ENCODE results near the gene IL6ST.

IL6ST gene

DNA sequence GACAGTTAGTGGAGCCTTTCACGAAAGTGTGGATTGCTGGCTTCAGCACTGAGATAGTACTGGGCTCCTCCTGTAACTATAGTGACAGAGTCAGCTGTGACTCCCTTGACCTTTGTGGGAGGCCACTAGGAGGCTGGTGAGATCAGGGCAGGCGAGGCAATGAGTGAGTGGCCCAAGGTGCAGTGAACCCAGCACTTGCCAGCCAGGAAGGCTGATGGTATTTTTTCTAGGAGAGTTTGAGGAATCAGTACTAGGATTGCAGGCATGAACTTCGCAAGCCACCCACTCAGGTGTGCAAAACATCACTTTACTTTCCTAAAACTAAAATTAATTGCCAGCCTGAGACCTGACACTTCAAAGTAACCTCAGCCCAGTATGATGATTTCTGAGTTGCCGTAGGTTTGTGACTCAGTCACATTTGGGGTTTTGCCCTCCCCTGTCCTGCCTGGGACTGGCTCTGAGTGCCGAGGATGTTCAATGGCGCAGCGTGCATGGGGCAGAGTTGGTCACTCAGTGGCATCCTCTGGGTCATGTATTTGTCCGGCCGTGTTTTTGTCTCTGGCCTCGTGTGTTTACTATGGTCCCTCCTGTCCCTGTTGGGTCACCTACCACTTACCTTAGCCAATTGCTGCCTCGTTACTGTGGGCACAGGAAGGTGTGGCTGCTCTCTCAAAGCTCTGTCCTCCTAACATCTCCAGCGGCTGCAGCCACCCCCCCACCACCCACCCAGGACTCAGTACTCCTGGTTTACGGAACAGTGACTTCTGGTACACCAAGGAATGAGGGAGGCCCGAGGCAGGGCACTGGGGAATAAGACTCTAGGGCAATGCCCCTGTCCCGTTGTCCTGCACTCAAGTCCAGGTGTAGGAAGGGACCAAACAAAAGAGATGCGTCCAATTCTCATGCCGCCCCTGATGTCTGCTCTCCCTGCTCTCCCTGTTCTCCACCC, 76.4 kb downstream of the IL6ST start:
- DNase-seq (ENCODE audit: low spot score): no peak

DNA sequence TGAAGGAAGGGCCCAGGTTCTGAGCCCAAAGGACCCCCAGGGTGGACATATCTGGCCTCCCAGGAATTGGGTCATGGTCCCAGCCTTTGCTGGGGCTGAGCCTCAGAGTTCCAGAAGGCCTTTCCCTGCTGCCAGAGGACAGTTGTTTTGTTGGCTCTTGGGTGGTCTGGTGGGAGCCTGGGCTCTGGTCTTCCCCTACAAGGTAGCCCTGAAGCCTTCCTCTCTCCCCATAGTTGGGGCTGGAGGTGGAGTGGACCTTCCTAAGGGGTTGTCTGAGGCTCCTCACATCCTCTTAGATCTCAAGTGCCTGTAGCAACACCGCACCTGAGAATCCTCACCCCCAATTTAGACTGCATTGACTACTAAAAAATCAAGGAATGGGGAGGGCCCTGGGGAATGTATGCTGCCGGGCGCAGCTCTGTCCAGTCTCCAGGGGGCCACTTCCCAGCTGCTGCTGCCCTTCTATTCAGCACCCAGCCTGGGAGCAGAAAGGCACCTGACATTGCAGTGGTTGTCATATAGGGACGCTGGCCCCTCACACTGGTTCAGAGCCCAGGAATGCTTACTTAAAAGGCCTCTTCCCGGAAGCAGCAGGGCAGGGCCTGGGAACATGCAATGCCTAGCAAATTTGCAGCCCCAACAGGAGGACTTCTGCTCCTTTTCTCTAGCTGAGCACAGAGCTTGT, 77.2 kb downstream of the IL6ST start:
- no peak for DNase-seq (ENCODE audit: low spot score)

DNA sequence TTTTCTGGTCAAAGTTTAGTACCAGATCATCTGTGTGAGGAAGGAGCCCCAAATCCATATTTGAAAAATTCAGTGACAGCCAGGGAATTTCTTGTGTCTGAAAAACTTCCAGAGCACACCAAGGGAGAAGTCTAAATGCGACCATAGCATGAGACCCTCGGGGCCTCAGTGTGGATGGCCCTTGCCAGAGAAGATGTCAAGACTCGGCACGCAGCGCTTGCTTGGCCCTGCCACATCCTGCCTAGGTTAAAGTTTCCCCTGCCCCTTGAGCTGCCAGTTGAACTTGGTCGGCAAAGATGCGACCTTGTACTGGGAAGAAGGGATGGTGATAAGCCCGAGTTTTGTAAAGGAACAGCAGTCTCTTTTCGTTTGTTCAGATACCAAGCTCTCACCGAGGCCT, 77.8 kb downstream of the IL6ST start:
- no peak for DNase-seq (ENCODE audit: low spot score)

DNA sequence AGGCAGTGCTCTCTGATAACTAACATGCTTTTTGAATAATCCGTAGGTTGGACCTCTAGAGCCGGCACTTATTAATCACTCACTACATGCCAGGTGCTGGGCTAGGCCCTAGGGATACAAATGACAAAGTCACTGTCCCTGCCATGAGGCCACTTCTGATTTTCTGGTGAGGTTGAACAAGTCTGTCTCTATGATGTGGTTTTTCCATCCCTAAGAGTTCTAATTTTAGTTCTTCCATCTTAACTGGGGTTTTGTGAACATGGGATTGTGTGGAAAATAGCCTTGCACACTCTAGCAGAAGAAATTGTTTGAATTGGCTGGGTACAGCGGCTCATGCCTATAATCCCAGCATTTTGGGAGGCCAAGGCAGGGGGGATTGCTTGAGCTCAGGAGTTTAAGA, 79.0 kb downstream of the IL6ST start:
- no peak for DNase-seq (ENCODE audit: low spot score)

DNA sequence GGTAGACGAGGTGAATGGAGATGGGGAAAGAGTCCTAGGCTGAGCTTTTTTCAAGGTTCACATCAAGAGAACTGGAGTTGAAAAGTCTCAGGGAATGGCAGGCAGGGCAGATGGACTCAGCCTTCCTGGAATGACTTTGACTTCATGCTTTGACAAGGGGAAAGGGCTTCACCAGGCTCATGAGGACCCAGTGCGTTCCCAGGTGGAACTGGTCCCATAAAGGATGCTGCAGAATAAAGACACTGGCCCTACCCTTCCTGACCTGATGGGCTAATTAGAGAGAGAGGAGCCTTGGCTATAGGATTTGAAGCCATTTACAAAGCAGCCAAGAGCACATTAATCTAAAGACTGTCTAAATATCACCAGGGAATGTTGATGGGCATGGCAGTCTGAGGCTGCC, 79.8 kb downstream of the IL6ST start:
- DNase-seq (ENCODE audit: low spot score): no peak

DNA sequence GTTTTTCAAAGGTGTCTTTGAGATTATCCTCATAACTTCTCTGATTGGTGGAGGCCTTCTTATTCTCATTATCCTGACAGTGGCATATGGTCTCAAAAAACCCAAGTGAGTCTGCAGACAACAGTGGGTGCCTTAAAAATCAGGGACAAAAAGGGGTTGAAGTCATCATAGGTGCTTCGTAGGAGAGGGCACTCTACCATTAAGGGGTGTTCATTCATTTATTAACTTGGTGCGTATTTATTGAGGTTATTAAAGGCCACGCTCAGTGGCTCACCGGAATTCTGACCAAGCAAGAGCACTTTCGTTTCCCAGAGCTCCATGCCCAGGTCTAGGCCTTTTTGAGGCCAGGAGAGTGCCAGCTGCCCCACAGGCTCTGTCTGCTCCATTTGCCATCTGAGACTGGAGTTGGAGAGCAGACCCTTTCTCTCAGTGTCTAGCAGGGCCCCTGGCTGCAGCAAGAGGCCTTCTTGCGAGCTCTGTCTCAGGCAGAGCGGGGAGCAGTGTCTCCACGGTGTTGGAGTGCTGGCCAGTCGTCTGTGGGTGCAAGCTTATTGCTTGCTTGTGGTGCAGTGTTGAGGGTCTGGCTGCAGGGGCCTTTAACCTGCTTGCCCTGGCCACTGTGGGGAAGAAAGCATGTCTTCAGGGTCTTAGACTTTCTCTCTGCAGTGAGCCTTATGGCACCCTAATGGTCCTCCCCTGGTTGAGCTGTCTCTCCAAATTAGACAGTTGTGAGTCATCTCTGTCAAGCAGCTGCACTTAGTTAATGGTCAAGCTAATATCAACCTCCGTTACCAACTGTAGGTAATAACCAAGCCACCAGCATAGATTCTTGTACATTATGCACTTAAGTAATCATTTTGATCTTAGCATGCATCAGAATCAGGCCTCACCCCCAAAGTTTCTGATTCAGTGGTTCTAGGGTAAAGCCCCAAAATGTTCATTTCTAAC, 81.0 kb downstream of the IL6ST start:
- no peak for DNase-seq (ENCODE audit: low spot score)

DNA sequence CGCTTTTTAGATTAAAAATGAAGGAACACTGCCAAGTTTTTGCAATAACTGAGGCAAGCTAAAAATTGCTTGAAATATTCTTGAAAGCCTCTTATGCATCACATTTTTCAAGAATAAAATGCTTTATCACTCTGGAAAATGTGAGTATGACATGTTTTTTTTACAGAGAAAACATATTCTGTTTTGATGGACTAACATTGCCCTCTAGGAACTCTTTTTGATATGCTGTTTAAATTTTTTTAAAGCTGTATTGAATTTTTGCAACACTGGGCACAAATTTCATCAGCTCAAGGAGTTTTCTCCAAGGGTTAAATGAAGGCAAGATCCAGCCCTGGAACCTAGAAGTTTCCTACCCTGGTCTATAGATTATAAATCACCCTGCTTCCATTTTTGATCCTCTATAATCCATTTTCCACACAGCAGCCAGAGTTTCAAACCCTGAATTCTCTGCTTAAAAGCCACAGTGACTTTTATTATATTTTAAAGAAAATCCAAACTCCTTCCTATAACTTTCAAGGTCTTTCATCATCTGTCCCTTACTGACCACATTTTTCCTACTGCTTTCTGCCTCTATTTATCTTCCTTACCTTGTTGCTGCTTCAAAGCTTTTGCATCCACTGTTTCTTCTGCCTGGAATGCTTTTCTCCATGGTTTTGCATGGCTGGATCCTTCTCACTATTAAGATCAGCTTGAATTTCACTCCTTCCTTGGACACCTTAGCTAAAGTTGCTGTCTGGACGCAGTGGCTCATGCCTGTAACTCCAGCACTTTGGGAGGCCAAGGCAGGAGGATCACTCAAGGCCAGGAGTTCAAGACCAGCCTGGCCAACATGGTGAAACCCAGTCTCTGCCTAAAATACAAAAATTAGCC, 82.7 kb downstream of the IL6ST start:
- DNase-seq (ENCODE audit: low spot score): no peak

DNA sequence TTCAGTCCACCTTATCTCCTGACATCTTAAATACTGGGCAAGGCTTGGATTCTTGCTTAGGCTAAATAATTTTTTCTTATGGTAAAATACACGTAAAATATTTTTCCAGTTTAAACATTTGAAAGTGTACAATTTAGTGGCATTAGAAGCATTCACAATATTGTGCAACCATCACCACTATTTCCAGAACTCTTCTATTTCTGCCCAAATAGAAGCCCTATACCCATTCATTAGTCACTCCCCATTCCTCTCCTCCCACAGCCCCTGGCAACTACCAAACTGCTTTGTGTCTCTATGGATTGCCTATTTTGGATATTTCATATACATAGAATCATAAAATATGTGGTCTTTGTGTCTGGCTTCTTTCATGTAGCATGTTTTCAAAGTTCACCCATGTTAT, 86.0 kb downstream of the IL6ST start:
- no peak for DNase-seq (ENCODE audit: low spot score)

DNA sequence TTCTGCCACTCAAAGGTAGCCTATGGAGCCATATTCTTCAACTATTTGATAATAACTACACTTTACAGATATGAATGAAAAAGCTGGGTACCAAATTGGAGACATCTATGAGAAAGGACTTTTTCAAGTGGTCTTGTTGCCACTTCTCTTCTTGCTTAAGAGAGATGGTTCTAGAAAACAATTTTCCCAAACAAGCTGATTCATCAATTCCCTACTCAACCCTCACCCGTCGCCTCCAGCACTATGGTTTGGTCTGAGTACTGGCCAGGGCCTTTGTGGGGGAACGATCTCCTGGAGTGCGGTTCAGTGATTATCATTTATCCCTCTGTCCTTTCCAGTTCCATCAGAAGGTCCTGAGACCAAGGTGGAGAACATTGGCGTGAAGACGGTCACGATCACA, 86.8 kb downstream of the IL6ST start:
- no peak for DNase-seq (ENCODE audit: low spot score)

DNA sequence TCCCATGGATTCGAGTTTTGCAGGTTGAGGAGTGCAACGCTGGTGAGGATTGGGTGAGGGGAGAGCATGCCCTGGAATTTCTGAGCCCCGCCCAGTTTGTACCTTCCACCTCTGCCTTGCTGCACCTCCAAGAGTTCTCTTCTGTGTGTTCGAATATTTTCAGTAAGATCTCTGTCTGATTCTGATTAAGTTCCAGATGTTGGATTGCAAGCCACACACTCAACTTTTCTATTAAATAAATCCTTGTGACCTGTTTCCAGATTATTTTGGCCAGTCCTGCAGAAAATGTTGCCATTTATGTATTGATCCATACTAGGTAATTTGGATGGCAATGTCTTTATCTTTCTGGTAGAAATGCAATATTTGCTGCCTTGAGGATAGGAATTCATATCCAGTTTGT, 89.5 kb downstream of the IL6ST start:
- no peak for DNase-seq (ENCODE audit: low spot score)

DNA sequence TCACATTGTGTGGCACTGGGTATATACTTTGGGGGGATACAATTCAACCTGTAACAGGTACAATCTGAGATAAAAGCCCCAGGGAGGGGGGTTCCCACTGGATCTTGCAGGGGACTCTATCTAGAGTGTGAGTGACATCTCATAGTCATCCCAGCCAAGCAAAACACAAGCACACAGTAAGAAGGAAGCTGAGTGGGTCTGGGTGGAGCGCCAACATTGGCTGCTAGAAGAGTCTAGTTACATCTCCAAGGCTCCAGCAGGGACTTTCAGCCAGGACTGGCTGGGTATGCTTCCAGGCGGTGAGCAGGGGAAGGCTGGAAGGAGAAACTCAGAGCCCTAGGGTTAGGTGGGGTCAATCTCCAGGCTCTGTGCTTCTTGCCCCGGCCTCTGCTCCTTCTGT, 90.6 kb downstream of the IL6ST start:
- no peak for DNase-seq (ENCODE audit: low spot score)

DNA sequence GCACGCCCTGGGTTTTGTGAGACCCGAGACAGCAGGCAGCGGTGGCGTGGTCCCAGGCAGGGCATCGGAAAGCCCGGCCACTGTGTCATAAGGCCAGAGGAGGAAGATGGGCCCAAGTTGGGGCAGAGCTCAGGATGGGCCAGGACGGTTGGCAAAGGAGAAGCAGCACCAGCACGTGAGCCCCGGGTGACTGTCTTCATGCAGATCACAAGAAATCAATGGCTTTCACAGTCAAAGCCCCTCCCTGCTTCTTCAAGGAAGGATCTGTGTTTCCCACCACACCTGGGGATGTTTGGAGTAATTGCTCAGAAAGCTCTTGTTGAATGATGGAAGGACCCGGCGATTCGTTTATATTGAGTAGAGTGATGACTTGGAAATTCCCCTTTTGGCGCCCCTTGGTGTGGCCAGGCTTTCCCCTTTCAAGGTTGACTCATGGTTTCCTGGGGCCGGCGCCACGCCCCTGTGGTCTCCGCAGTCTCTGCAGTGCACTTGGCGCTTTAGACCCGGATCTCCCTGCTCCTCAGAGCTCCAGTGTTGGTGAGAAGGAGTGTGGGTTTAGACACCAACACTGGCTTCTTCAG, 91.6 kb downstream of the IL6ST start:
- no peak for DNase-seq (ENCODE audit: low spot score)

DNA sequence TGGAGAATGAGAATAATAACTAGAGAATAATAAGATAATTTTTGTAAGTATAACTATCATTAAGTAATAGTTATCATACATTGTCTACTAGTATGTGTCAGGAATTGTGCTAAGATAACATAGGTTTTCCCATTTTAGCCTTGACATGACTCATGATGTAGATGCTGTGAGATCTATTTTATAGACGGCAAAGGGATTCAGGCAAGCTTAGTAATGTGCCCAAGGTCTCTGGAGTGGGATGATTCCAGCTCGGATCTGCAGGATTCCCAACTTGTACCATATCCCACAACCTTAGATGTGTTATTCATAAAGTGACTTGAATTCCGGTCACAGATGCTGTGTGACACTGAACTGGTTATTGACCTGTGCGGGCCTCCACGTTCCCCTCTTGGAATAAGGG, 92.1 kb downstream of the IL6ST start:
- no peak for DNase-seq (ENCODE audit: low spot score)

DNA sequence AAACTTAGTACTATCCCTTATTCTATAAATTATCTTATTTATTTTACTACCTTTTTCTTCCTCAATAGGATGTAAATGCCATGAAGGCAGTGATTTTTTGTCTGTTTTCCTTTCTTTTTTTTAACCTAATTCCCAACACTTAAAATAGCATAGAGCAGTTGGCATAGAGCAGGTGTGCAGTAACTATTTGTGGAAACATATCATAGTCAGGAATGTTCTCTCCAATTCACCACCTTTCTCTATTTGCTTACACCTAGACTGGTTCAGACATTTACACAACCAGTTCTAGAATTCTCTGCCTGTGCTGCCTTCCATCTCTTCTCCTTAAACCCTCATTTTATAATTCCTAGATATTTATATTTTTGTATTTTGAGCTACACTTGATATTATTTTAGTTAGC, 94.0 kb downstream of the IL6ST start:
- DNase-seq (ENCODE audit: low spot score): no peak

DNA sequence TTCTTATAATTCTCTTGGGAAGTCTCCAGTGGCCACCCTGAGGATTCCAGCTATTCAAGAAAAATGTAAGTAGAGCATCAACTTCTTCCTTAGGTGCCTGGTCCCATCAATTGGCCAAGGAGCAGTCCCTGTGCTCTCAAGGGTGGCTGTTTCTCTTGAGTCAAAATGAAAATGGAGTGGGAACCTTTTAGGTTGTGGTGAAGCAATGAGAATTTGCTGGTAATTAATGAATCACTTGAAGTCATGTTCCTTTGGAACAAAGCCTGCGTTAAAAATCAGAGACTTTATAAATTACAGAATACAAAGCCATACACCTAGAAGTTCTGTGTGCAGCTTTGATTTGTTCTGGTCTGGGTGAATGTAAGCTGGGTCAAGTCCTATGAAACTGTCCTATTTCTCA, 94.7 kb downstream of the IL6ST start:
- no peak for DNase-seq (ENCODE audit: low spot score)

DNA sequence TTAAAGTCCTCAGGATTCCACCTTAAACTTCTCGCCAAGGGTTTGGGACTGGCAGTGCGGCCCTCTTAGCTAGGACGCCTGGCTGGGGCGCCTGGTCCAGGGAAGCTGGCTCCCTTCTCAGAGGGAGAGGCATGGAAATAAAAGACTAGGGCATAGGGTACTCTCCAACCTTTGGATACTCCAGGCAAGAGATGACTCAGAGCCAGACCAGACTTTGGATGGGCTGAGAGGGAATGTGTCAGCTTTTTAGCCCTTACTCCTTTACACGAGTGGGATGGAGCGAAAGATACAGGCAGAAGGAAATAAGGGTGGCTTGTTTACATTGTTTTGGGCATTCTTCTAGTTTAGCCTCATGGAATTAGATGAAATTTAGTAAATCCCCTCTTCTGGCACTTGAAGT, 95.4 kb downstream of the IL6ST start:
- DNase-seq (ENCODE audit: low spot score): no peak

DNA sequence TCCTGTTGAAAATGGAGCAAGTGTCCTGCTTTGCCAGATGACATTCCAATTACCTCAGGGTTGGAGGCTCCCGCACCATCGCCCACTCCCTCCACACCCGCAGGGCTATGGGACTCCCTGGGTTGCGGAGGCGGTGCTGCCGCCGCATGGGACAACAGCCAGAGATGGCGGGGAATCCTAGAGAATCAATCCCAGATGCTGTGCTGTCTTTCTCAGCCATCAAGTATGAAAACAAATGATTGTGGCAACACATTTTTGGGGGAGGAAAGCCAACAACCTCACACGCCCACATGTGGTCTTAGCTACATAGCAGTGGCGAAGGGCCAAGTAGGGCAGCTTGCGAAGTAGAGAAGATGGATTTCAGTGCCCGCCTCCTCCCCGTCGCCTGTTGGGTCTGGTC, 96.9 kb downstream of the IL6ST start:
- no peak for DNase-seq (ENCODE audit: low spot score)

DNA sequence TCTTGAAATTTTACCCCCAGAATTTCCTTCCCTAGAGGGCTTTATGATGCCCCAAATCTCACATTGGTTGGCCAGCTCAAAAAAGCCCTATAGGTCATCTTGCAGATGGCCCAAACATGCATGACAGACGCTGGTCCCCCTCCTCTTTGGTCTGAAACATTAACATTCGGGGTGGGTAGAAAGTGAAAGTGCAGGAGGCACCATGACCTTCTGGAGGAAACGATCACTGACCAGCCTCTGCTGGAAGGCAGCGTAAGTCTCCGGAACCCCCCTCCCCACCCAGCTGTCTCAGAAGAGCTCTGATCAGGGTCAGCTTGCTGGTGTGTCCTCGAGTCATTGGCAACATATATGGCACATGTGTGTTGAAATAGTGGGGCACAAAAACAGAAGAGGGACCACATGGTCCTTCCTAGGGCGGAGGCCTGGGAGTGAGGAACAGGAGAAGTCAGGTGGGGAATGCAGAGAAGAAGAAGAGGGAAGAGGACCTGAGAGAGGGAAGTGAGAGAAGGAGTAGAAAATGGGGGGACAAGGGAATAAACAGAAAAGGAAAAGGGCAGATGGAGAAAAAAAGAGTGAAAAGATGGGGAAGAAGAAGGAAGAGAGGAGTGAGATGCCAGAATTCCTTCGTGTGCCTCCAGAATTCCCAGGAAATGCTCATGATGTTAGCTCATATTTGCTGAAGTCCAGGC, 97.4 kb downstream of the IL6ST start:
- no peak for DNase-seq (ENCODE audit: low spot score)

DNA sequence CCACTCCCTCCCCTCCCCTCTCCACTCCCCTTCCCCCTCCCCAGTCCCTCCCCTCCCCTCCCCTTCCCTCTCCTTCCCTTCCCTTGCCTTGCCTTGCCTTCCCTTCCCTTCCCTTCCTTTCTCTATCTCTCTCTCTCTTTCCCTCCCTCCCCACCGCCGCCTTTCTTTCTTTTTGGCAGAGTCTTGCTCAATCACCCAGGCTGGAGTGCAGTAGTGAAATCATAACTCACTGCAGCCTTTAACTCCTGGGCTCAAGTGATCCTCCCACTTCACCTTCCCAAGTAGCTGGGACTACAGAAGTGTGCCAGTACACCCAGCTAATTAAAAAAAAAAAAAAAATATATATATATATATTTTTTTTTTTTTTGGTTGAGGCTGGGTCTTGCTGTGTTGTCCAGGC, 98.1 kb downstream of the IL6ST start:
- no peak for DNase-seq (ENCODE audit: low spot score)

DNA sequence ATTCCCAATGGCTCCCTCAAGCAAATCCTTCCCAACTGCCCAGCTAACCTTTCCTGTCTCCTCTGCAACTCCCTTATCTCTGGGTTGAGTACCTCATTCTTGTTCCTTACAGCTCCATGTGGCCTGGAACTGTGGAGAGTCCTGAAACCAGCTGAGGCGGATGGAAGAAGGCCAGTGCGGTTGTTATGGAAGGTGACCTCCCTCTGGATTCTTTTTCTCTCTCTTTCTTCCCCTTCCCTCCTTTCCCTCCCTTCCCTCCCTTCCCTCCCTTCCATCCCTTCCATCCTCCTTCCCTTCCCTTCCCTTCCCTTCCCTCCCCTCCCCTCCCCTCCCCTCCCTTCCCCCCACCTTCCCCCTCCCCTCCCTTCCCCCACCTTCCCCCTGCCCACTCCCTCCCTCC, 98.5 kb downstream of the IL6ST start:
- no peak for DNase-seq (ENCODE audit: low spot score)

DNA sequence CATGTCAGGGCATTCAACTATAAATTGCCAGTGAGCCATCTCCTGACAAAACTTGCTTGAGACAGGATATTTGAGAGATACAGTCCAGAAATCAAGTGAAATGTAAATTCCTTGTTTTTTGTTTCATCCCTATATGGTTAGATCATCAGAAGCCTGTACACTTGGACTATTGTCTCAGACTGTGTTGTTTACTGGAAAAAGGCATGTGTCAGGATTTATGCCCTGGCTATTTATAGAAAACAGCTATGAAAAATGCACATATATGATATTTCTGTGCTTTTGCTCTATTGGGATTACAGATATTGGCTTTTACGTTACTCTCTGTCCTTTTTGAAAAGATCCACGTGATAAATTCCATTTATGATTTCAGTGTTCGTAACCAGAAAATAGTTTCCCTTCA, 99.4 kb downstream of the IL6ST start:
- no peak for DNase-seq (ENCODE audit: low spot score)

All from hematopoietic multipotent progenitor cell treated with erythropoietin and hydrocortisone succinate and interleukin-3 and kit ligand, for 15 days (in vitro differentiated cells).